SHP77 treated with DMSO at 0.1 percent for 48 hours (cell line): ENCODE measurements around the gene POLE.
"Not testable (repeated sequence)": the region's sequence is repeated elsewhere in the genome, so short reads cannot be mapped to it uniquely, and the experiment has no call there.

ENCODE experiments used
- DNase-seq: peaks from one replicate; lab custom pipeline; 2025; lab: John Stamatoyannopoulos, UW

Gene POLE

GRCh38 chr12:132718644-132719043, 31.5 kb upstream of the POLE start:
- DNase-seq: no peak

- no peak for DNase-seq
These were observed 30.6 kb upstream of the POLE start for GRCh38 chr12:132717531-132718387.

GRCh38 chr12:132717011-132717410, 29.9 kb upstream of the POLE start:
- DNase-seq: no peak

- no peak for DNase-seq
These were observed 29.2 kb upstream of the POLE start for GRCh38 chr12:132716356-132716755.

- DNase-seq: no peak
These were observed 28.7 kb upstream of the POLE start for GRCh38 chr12:132715874-132716273.

- no peak for DNase-seq
These were observed 26.0 kb upstream of the POLE start for GRCh38 chr12:132713123-132713522.

GRCh38 chr12:132711080-132711843, 24.1 kb upstream of the POLE start:
- DNase-seq: no peak

GRCh38 chr12:132710405-132711079, 23.4 kb upstream of the POLE start, which contains the start of gene PGAM5:
PGAM5 (plus strand) TSS chr12:132710842; CDS start chr12:132710877, 35 bp downstream.
- DNase-seq: peak; percentile 76

GRCh38 chr12:132710043-132710404, 22.9 kb upstream of the POLE start:
- peak; percentile 63 for DNase-seq

GRCh38 chr12:132708150-132708549, 21.0 kb upstream of the POLE start:
- DNase-seq: no peak

- no peak for DNase-seq
These were observed 20.1 kb upstream of the POLE start for GRCh38 chr12:132707241-132707640.

GRCh38 chr12:132703641-132704040, 16.5 kb upstream of the POLE start:
- no peak for DNase-seq

- no peak for DNase-seq
These were observed 15.5 kb upstream of the POLE start for GRCh38 chr12:132702640-132703039.

GRCh38 chr12:132700212-132700822, 13.2 kb upstream of the POLE start:
- DNase-seq: no peak

- no peak for DNase-seq
These were observed 11.2 kb upstream of the POLE start for GRCh38 chr12:132698341-132698740.

GRCh38 chr12:132695431-132695830, 8.3 kb upstream of the POLE start:
- no peak for DNase-seq

- DNase-seq: not testable (repeated sequence)
These were observed 7.7 kb upstream of the POLE start for GRCh38 chr12:132694888-132695287.

GRCh38 chr12:132692030-132692429, 4.9 kb upstream of the POLE start:
- not testable (repeated sequence) for DNase-seq

- no peak for DNase-seq
These were observed 3.0 kb upstream of the POLE start for GRCh38 chr12:132690112-132690511.

GRCh38 chr12:132689227-132689626, 2.1 kb upstream of the POLE start:
- DNase-seq: no peak

- no peak for DNase-seq
These were observed 324 bp downstream of the POLE start for GRCh38 chr12:132686825-132687210.

GRCh38 chr12:132685400-132685799, 1.7 kb downstream of the POLE start:
- DNase-seq: no peak
